OCI-LY1 (cell line): ENCODE results near the gene CDH4.

Experiments used
- EZH2 ChIP-seq: fragments of 200-600 bp; sonication (generic), shearing (Covaris generic); IDR thresholded peaks from 2 replicates; pipeline ENCODE4 v1.8.0; 2017; ENCODE audit warnings: borderline replicate concordance, mixed run types, mild to moderate bottlenecking, antibody characterized with exemption, low read length, moderate library complexity, mixed read lengths
- TF ChIP-seq, protein P1 (sequence below): fragments of 200-600 bp; sonication (generic), shearing (Covaris generic); IDR thresholded peaks from 2 replicates; pipeline ENCODE4 v1.5.1; 2017; ENCODE audit warnings: mild to moderate bottlenecking, antibody characterized with exemption, low read length, moderate library complexity, mixed read lengths

DNA sequence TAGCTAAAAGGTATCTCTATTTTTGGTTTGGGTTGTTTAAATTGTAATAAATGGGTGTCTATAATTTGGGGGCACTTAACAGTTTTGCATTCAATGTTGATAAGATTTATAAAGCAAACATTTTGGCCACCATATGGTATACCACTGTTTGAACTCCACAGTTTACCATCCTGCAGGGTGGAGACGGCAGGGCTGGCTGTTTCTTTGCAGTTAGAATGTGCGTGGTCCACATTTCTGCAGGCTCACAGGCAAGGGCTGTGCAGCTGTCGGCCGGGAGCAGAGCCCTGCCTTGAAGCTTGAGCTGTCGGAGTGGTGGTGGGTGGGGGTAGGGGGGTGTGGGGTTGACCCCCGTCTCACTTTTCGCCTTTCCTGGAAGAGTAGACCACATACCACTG is 135.9 kb downstream of the CDH4 start:
- TF ChIP-seq, protein P1, sequence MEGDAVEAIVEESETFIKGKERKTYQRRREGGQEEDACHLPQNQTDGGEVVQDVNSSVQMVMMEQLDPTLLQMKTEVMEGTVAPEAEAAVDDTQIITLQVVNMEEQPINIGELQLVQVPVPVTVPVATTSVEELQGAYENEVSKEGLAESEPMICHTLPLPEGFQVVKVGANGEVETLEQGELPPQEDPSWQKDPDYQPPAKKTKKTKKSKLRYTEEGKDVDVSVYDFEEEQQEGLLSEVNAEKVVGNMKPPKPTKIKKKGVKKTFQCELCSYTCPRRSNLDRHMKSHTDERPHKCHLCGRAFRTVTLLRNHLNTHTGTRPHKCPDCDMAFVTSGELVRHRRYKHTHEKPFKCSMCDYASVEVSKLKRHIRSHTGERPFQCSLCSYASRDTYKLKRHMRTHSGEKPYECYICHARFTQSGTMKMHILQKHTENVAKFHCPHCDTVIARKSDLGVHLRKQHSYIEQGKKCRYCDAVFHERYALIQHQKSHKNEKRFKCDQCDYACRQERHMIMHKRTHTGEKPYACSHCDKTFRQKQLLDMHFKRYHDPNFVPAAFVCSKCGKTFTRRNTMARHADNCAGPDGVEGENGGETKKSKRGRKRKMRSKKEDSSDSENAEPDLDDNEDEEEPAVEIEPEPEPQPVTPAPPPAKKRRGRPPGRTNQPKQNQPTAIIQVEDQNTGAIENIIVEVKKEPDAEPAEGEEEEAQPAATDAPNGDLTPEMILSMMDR, result no peak
- TF ChIP-seq EZH2, result no peak
